Common myeloid progenitor, CD34-positive (primary cell): ENCODE data around the gene MEIS1.

Source experiments
- CTCF ChIA-PET: fragments of 350-600 bp; sonication (Branson Sonifier 250); formaldehyde crosslinking; loops from one replicate; lab custom pipeline; 2021; ENCODE audit warnings: antibody characterized with exemption; lab: Charles Lee
- POLR2A ChIA-PET: fragments of 350-600 bp; sonication (Branson Sonifier 250); formaldehyde crosslinking; loops from one replicate; lab custom pipeline; 2021; ENCODE audit warnings: antibody characterized with exemption; lab: Charles Lee
- DNase-seq, 3 donors: peaks; one replicate each; pipeline versions ENCODE4 v3.0.0 to v3.0.0-alpha.2; 2013
- H3K27ac ChIP-seq, 2 experiments: 1 replicate in 1 of 2; 2 replicates in 1 of 2; pipeline ENCODE4 v1.7.0; 2013; ENCODE audit warnings: inconsistent platforms in 2 of 2, low read length in 2 of 2, mild to moderate bottlenecking in 2 of 2, low read depth in 1 of 2, moderate library complexity in 1 of 2; ENCODE audit not compliant: severe bottlenecking in 2 of 2, insufficient read depth in 1 of 2, poor library complexity in 1 of 2
- H3K27me3 ChIP-seq, 5 experiments: replicated peaks in 2 of 5; 1 replicate in 3 of 5; 2 replicates in 2 of 5; pipeline versions ENCODE4 v1.6.1 to v1.7.0; 2013; ENCODE audit warnings: low read length in 4 of 5, mild to moderate bottlenecking in 2 of 5, moderate library complexity in 2 of 5, inconsistent platforms in 1 of 5; ENCODE audit not compliant: insufficient read depth in 5 of 5, control insufficient read depth in 4 of 5
- H3K36me3 ChIP-seq, 4 experiments: 1 replicate in 2 of 4; 2 replicates in 2 of 4; pipeline versions ENCODE4 v1.6.1 to v1.7.0; 2013; ENCODE audit warnings: low read length in 3 of 4, control low read depth in 1 of 4, mild to moderate bottlenecking in 1 of 4; ENCODE audit not compliant: control insufficient read depth in 4 of 4, insufficient read depth in 4 of 4
- H3K4me1 ChIP-seq, 4 experiments: 1 replicate in 3 of 4; 2 replicates in 1 of 4; pipeline versions ENCODE4 v1.6.1 to v1.7.1; 2013; ENCODE audit warnings: low read length in 3 of 4, mild to moderate bottlenecking in 3 of 4, control low read depth in 1 of 4, inconsistent platforms in 1 of 4, moderate library complexity in 1 of 4; ENCODE audit not compliant: control insufficient read depth in 4 of 4, insufficient read depth in 4 of 4; ENCODE audit errors: control extremely low read depth in 1 of 4
- H3K4me3 ChIP-seq, 7 experiments: 1 replicate in 4 of 7; 2 replicates in 3 of 7; pipeline versions ENCODE4 v1.5.1 to v1.7.0; 2013; ENCODE audit warnings: mild to moderate bottlenecking in 7 of 7, low read length in 6 of 7, moderate library complexity in 6 of 7, inconsistent platforms in 2 of 7, low read depth in 2 of 7, control low read depth in 1 of 7; ENCODE audit not compliant: insufficient read depth in 4 of 7, control insufficient read depth in 1 of 7; ENCODE audit errors: extremely low read depth in 1 of 7
- H3K9me3 ChIP-seq, 5 experiments: 1 replicate in 4 of 5; 2 replicates in 1 of 5; pipeline versions ENCODE4 v1.6.1 to v1.7.1; 2013; ENCODE audit warnings: low read length in 4 of 5, mild to moderate bottlenecking in 2 of 5, inconsistent platforms in 1 of 5, low read depth in 1 of 5, moderate library complexity in 1 of 5; ENCODE audit not compliant: control insufficient read depth in 4 of 5, insufficient read depth in 2 of 5; ENCODE audit errors: control extremely low read depth in 1 of 5
- WGBS: methylation state at CpG from one replicate; pipeline ENCODE4 v1.1.5; 2013; ENCODE audit not compliant: insufficient coverage; 5-methylcytosine and 5-hydroxymethylcytosine counted together

MEIS1 gene

DNA sequence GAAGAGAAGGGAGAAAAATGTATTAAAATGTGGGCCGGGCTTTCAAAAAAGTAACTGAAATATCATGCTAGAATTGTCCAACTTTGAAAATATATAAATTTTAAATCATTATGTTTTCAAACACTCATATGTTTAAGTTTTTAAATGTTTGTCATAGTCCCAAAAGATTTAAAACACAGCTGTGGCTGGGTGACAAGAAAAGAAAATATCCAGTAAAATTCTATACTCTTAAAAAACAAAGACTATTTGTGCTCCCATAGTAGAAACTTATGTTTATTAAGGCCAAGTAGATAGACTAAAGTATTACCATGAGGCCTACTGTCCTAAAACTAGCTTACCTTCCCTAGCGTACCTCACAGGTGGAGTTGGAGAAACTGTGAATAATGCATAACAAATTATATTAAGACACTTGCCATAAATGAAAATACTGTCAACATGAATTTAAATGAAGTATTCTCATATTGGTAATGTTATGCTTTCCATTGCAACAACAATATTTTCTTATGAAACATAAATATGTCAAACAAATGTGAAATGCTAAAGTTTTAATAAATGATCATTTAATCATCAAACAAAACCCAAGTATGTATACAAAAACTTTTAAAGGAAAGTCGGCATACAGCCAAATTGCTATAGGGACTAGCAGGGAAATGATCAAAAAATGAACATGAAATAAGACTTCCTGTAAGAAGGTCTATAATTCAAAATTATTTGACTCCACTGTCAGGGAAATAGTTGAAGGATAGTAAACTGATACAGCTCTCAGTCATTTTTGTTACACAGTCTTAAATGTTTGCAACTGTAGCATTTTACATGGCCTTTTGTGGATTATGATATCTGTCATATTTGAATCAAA, 13.4 kb downstream of the MEIS1 start:
- peak in 1 of 3 donors; percentile 39 for DNase-seq
- Histone ChIP-seq H3K27ac (peak overlapping the region in 1 of 2 experiments; percentile 92), H3K4me3 (peak overlapping the region in 3 of 7 experiments; percentile 9 to 97 (median 82)), H3K9me3 (no peaks in the 10 kb centered on the region), H3K36me3 (peaks cover 0 to 25% (median 7%) of the 10 kb centered on the region in 4 experiments), H3K4me1 (peaks cover 7 to 83% (median 43%) of the 10 kb centered on the region in 4 experiments), H3K27me3 (no peaks in the 10 kb centered on the region)
- ChIA-PET POLR2A (no interaction called here), CTCF (interaction anchor here (0.7 to 4.0 kb wide), 9 partner anchors 9 to 128 kb away, joined by 3 to 13 read pairs (median 4); no protein-coding TSS in a partner anchor)
- WGBS, result no CpG with 5 or more reads among the region's 3 CpGs

DNA sequence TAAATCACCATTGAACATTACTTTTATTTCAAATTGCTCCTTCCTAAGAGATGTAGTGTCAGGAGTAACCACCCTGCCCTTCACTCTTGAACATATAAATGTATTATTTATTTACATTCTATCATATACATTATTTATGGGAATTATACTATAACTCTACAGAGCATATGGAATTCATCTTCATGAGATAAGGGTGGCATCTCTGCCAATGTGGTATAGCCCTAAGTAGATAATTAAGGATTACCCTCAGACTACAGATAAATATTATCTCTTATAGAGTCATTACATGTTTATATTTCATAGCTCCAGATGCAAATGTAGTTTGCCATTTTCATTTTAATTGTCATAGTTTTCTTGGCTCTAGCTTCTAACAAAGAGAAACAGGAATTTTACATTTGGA, 17.3 kb downstream of the MEIS1 start:
- Histone ChIP-seq H3K27me3 (no peaks in the 10 kb centered on the region), H3K36me3 (peaks cover 5 to 50% (median 10%) of the 10 kb centered on the region in 4 experiments), H3K4me3 (no peak overlapping the region), H3K9me3 (no peaks in the 10 kb centered on the region), H3K27ac (no peak overlapping the region), H3K4me1 (peaks cover 0 to 55% (median 9%) of the 10 kb centered on the region in 4 experiments)
- no peak for DNase-seq
- ChIA-PET CTCF (interaction anchor here (1.4 to 1.5 kb wide), 3 partner anchors 15 to 56 kb away, joined by 4 to 6 read pairs (median 5); partner anchors contain the start of gene MEIS1), POLR2A (interaction anchor here (1.4 kb wide), 1 partner anchor 11 kb away, joined by 7 read pairs; no protein-coding TSS in a partner anchor)

DNA sequence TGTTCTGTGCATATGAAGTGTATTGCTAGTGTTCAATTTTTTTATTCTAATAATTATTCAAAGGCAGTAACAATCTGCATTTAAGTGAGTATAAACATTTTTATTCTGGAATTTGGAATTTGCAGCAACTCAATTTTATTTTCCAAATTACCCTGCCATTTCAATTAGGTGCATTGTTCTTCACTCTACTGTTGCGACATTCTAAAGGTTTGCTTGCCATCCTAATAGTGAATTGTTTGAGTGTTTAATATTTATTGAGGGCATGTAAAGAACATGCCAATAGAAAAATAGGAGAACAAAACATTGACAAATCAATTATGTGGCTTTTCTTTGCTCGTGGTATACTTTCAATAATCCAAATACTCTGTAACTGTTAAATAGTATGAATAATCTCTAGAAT, 18.0 kb downstream of the MEIS1 start:
- H3K36me3 ChIP-seq, result peaks cover 8 to 57% (median 13%) of the 10 kb centered on the region in 4 experiments
- no peaks in the 10 kb centered on the region for H3K27me3 ChIP-seq
- no peak overlapping the region for H3K27ac ChIP-seq
- ChIA-PET POLR2A (no interaction called here), CTCF (interaction anchor here (1.5 kb wide), 1 partner anchor 55 kb away, joined by 5 read pairs; no protein-coding TSS in a partner anchor)
- WGBS, result no CpG with 5 or more reads among the region's 2 CpGs
- no peaks in the 10 kb centered on the region for H3K9me3 ChIP-seq
- H3K4me1 ChIP-seq, result peaks cover 0 to 48% (median 5%) of the 10 kb centered on the region in 4 experiments
- no peak for DNase-seq
- no peak overlapping the region for H3K4me3 ChIP-seq

DNA sequence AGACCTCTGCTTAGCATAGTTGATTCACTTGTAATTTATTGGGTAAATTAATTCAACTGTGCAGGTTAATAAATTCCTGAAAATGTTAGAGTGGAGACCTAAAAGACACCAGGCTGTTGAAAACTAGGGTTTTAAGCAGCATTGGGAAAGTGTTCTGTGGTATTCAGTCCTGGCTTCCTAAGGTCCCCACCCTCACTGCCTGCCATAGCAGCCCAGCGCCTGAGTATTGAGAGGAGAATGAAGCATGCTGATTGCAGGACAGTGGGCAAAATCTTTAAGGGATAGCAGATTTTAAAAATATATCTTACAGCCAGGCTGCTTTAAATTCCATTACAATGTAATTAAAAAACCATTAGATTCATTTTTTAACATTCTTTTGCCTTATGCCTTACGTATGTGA, 20.6 kb downstream of the MEIS1 start:
- CTCF ChIA-PET, result no interaction called here
- POLR2A ChIA-PET, result no interaction called here
- Histone ChIP-seq H3K4me1 (peaks cover 0 to 31% (median 0%) of the 10 kb centered on the region in 4 experiments), H3K9me3 (no peaks in the 10 kb centered on the region), H3K36me3 (peaks cover 7 to 71% (median 19%) of the 10 kb centered on the region in 4 experiments), H3K4me3 (no peak overlapping the region), H3K27me3 (no peaks in the 10 kb centered on the region), H3K27ac (peak overlapping the region in 1 of 2 experiments; percentile 0)
- WGBS, result no CpG with 5 or more reads among the region's 2 CpGs
- no peak for DNase-seq

DNA sequence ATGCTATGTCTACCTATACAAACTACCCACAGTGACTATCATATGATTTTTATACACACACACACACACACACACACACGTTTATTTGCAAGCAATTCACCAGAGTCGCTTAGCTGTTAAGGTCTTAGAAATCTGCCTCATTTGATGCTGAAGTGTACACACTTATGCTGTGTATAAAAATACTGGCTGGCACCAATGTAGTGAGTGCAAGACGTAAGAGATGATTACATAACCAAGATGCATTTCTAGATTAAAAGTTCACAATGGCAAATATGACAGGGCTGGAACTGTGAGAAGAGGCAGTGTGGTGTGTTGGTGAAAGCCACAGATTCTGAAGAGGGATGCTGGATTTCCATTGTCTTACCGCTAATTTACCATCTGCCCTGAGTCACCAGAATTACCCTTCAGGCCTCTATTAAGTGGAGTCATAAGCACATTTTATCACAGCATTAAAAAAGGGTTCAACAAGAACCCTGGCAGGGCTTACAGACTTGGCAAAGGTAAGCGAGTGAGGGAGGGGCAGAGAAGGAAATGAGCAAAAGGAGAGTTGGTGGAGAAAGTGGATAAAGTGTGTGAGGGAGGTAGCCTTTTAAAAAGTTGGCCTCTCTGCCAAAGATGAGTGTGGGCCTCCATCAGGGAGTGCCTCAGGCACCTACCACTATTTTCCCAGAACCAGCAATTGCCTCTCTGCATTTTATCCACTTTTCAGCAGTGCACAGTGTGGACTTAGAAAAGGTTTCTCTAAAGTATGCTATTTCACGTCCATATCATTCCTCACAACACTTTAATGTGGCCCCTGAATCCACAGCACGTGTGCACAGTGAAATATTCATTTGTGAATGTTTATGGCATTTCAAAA, 21.5 kb downstream of the MEIS1 start:
- H3K4me3 ChIP-seq, result no peak overlapping the region
- no peaks in the 10 kb centered on the region for H3K27me3 ChIP-seq
- no peak overlapping the region for H3K27ac ChIP-seq
- ChIA-PET POLR2A (no interaction called here), CTCF (no interaction called here)
- peaks cover 0 to 23% (median 0%) of the 10 kb centered on the region in 4 experiments for H3K4me1 ChIP-seq
- WGBS, result 70% methylated on average over 3 of the region's 7 CpGs
- peak in 1 of 3 donors; percentile 45 for DNase-seq
- no peaks in the 10 kb centered on the region for H3K9me3 ChIP-seq
- H3K36me3 ChIP-seq, result peaks cover 7 to 81% (median 21%) of the 10 kb centered on the region in 4 experiments

DNA sequence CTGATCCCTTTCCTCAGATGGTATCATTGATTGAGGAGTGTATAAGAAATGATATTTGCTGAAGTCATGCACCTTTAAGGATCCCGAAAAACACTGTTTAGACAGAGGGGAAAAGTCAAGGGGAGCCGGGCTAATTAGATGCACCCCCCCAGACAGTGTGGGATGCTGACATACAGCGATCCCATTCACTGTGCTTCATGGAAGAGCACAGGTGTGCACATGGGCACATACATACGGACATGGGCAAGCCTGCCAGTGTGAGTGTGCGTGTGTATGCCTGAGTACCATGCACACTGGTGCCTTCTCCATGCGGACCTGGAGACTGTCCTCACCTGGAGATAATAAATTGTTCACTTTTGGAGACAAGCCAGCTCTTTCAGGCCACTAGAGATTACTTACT, 22.6 kb downstream of the MEIS1 start:
- no peak for DNase-seq
- Histone ChIP-seq H3K27me3 (no peaks in the 10 kb centered on the region), H3K36me3 (peaks cover 17 to 90% (median 26%) of the 10 kb centered on the region in 4 experiments), H3K4me3 (no peak overlapping the region), H3K9me3 (no peaks in the 10 kb centered on the region), H3K27ac (peak overlapping the region in 1 of 2 experiments; percentile 6), H3K4me1 (peaks cover 0 to 20% (median under 1%) of the 10 kb centered on the region in 4 experiments)
- ChIA-PET CTCF (interaction anchor here (0.6 to 1.8 kb wide), 2 partner anchors 11 to 118 kb away, joined by 3 read pairs; no protein-coding TSS in a partner anchor), POLR2A (no interaction called here)
- 93% methylated on average over 5 of the region's 6 CpGs for WGBS
